Upper lobe of left lung (tissue), 4 donors: ENCODE measurements around the gene SLC5A4.

ENCODE experiments used
- CTCF ChIP-seq, 6 experiments: fragments of 450-650 bp in 4 of 6; fragments of 200-600 bp in 2 of 6; sonication (generic) in 2 of 6; IDR thresholded peaks; one replicate each; pipeline ENCODE4 v1.5.1; 2016 to 2019; ENCODE audit warnings: antibody characterized with exemption in 6 of 6
- POLR2A ChIP-seq, 4 donors: fragments of 450-650 bp; IDR thresholded peaks; one replicate each; pipeline ENCODE4 v1.5.1; 2016 to 2017; ENCODE audit warnings: antibody characterized with exemption in 4 of 4, mild to moderate bottlenecking in 2 of 4
- POLR2AphosphoS5 ChIP-seq, 2 donors: sonication (generic); formaldehyde crosslinking; IDR thresholded peaks; one replicate each; pipeline ENCODE4 v1.5.1; 2017; ENCODE audit warnings: antibody characterized with exemption in 2 of 2

GRCh38 chr22:32199341-32199740 is 55.8 kb downstream of the SLC5A4 start:
- TF ChIP-seq POLR2A (IDR thresholded peaks at IDR 0.05) (no peak), POLR2AphosphoS5 (IDR thresholded peaks at IDR 0.05) (no peak), CTCF (IDR thresholded peaks at IDR 0.05) (no peak)
